NCI-H1694 treated with DMSO at 0.1 percent for 48 hours (cell line): Measurements from ENCODE around the gene UBA6.
"Not testable (repeated sequence)": the region's sequence is repeated elsewhere in the genome, so short reads cannot be mapped to it uniquely, and the experiment has no call there.

ENCODE experiments used
- DNase-seq: peaks from one replicate; lab custom pipeline; 2025; lab: John Stamatoyannopoulos, UW

The UBA6 gene

GRCh38 chr4:67660418-67660817, 40.5 kb downstream of the UBA6 start:
- no peak for DNase-seq

- DNase-seq = no peak
These were observed 41.9 kb downstream of the UBA6 start for GRCh38 chr4:67659065-67659464.

DNA sequence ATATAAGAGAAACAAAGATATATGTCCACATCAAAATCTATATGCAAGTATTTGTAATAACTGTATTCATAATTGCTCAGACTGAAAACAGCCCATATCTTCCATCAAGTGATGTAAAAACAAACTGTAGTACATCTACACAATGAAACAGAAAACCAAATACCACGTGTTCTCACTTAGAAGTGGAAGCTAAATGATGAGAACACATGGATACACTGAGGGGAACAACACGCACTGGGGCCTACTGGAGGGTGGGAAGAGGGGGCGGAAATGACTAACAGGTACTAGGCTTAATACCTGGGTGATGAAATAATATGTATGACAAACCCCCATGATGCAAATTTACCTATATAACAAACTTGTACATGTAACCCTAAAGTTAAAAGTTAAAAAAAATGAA, 42.7 kb downstream of the UBA6 start:
- no peak for DNase-seq

DNA sequence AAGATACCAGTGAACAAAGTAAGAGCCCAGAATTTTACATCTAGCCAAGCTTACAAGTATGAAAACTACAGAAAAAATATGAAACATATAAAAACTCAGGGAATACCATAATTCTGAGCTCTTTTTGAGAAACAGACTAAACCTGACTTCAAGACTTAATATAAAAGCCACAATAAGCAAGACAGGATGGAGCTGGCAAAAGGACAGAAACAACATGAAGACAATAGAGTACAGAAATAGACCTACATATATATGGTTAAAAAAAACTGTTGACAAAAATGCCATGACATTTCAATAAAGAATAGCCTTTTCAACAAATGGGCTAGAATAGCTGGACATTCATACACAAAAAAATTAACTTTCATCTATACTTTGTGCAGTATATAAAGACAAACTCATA, 49.4 kb downstream of the UBA6 start:
- DNase-seq = no peak

DNA sequence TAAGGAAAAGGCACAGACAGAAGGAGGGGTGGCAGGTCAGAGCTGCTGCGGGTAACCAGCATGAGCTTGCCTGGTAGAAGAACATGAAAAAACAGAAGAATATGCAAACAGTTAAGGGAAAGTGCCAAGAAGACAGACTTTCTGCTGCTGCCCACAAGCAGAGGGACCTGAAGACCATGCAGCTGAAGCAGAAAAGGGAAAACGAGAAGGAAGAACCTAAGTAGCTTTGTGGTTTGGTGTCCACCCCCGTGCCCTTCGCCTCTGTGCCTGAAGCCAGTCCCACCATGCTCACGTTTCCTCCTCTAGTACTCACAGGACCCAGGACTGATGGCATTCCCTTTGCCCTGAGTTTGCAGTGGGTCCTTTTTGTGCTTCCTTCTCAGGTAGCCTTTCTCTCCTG, 62.8 kb downstream of the UBA6 start:
- no peak for DNase-seq

DNA sequence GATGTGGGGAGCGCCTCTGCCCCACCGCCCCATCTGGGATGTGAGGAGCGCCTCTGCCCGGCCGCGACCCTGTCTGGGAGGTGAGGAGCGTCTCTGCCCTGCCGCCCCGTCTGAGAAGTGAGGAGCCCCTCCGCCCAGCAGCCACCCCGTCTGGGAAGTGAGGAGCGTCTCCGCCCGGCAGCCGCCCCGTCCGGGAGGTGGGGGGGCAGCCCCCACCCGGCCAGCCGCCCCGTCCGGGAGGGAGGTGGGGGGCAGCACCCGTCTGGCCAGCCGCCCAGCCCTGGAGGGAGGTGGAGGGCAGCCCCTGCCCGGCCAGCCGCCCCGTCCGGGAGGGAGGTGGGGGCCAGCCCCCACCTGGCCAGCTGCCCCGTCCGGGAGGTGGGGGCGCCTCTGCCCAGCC, 64.0 kb downstream of the UBA6 start:
- DNase-seq = not testable (repeated sequence)

DNA sequence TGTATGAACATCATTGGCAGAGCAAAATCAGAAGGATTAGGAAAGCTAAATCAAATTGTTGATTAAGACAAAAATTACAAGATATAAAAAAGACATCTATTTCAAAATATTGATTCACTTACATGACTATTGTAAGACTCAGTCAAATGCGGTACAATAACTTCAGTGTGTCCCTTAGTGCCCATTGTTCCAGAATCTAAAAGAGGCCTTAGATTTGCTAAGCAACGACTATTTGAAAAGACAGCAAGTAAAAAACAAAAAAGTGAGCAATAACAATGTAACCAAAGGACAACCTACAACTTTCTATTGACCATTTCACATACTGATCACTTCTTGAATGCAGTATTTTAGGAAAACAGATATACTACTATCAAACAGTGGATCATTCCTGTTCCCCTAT, 65.6 kb downstream of the UBA6 start:
- no peak for DNase-seq

DNA sequence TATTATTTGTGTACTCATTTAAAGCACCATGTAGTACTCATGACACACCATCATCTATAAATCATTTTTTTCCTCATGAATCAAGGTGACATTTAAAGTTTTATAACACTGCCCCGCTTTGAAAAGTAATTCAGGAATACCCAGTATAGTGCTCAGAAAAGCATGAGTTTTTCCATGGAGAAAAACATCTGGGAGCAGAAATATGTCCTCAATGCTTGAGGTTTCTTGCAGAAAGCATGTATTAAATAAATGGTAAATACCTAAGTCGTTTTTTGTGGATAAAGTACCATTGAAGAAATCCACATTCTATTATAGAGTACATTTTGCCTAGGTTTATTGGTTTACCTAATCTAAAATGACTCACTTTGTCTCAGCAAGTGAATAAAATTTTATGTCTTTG, 66.2 kb downstream of the UBA6 start:
- DNase-seq = no peak

DNA sequence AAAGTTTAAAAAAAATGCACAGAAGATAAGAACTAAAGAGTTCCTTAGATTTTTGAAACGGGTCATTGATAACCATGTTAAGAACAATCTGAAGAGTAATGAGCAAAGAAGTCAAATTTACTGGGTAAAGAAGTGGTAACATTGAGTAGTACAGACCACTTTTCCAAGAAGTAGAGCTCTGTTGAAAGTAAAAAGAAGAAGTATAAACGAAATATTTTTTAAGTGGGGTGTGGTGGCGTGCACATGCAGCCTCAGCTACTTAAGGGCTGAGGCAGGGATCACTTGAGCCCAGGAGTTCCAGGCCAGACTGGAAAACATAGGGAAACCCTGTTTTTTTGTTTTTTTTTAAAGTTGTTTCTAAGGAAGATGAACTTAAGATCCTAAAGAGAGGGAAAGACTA, 68.5 kb downstream of the UBA6 start:
- DNase-seq = no peak

GRCh38 chr4:67624939-67625338, 76.0 kb downstream of the UBA6 start:
- DNase-seq = no peak

DNA sequence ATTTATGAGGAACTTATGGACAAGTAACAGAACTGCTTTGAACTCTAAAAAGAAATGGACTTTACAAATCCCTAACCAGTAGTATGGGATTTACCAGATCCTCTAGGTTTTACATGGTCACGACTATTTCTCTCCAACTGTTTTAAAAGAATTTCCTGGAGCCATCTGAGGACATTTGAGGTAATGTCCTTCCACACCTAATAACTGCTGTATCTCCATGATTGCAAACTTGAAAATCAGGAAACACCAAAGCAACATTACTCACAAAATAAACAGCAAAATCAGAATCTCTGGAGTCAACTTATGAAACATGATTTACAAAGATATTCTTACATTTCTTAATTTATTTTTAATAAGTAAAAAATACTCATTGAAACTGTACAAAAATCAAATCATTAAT, 84.5 kb downstream of the UBA6 start:
- no peak for DNase-seq

GRCh38 chr4:67615119-67615518, 85.8 kb downstream of the UBA6 start:
- no peak for DNase-seq

DNA sequence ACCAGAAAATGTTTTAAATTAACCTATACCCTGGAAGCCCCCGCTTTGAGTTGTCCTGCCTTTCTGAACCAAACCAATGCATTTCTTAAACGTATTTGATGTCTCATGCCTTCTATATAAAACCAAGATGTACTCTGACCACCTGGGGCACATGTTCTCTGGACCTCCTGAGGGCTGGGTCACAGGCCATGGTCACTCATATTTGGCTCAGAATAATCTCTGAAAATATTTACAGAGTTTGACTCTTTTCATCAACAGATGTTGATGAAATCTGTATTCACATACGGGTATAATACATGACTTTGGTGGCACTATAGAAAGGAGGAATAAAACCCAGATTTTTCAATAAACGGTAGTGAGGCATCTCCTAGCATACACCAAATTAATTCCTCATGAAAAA, 86.8 kb downstream of the UBA6 start:
- DNase-seq = no peak

DNA sequence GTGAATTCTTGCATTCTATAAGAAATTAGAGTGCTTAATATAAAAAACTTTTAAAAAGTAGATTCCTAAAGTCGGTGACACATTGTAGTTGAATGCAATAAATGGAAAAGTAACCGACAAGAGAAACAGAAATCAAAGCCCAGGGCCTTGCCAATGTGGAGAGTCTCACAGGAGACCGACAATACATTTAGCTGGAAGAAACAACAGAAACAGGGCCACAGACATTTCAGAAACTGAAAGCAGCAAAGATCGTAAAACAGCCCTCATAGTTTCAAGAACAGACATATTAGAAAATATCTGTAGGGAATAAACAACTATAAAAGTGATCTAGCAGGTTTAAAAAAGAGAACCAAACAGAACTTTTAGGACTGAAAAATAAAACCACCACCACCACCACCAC, 92.9 kb downstream of the UBA6 start:
- no peak for DNase-seq

GRCh38 chr4:67604749-67605148, 96.2 kb downstream of the UBA6 start:
- DNase-seq = no peak

GRCh38 chr4:67604029-67604381, 97.0 kb downstream of the UBA6 start:
- DNase-seq = no peak

- no peak for DNase-seq
These were observed 97.5 kb downstream of the UBA6 start for GRCh38 chr4:67603310-67604028.

GRCh38 chr4:67593741-67594175, 107.2 kb downstream of the UBA6 start:
- DNase-seq = no peak

- peak; percentile 71 for DNase-seq
These were observed 113.8 kb downstream of the UBA6 start for GRCh38 chr4:67587156-67587555.

- DNase-seq = no peak
These were observed 116.5 kb downstream of the UBA6 start for GRCh38 chr4:67584496-67584895.

- DNase-seq = no peak
These were observed 119.0 kb downstream of the UBA6 start for GRCh38 chr4:67581913-67582312.

DNA sequence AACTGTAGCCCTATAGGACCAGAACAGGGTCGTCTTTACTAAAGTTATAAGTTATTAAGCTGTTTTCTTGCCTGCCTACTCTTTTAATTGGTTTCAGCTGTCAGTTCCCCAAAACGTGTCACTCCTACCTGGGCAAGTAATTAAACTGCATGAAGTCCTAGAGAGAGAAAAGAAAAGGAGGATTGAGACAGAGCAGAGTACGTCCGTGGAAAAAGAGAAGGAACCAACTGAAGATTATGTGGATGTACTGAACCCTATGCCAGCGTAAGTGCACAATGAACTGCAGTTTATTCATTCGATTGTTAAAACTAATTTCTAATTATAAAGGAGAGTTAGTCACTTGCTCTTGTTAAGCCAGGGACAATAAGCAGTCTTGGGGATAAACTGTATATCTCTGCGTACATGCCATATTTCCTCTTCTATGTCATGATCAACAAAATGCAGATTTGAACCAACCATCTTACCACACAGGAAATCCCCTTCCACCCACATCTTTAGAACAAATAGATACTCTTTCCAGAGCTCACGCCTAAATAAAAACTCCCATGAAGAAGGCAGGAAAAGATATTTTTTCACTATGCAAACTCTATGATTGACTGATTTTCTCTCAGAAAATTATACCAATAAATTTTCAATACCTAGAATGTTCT, 119.6 kb downstream of the UBA6 start:
- no peak for DNase-seq

DNA sequence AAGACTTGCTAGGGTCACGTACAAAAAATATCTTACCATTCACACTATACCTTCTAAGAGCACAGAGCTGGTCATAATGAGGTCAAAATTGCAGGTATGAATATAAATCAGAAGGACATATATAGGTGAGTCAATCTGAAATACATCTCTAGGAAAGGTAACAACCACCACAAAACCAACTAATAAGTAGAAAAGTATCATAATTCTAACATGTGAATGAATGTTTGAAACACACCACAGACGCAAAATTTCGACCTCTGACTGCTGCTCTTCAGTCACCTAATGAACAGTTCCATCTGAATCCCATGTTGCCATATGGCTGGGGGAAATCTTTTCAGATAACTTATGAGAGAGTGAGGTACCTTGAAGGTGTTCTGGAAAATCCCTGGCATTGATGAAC, 120.4 kb downstream of the UBA6 start:
- DNase-seq = no peak

DNA sequence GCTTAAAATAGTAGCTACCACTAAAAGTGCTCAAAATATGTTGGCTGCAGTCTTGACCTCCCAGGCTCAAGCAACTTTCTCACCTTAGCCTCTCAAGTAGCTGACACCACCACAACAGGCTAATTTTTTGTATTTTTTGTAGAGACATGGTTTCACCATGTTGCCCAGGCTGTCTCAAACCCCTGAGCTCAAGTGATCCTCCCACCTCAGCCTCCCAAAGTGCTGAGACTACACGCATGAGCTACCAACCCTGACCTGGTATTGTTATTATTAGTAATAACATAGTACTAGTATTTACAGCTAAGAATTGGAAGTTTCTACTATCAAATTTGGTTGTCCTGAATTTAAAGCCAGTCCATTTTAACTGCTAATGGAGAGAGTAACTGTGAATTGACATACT, 124.4 kb downstream of the UBA6 start:
- DNase-seq = no peak
